Tibial artery (tissue), 4 donors: ENCODE data around the gene CELSR1.
A peak's percentile ranks its signal among the peaks of the same experiment; 100 is the strongest.

ENCODE experiments used
- DNase-seq, 2 donors: peaks; one replicate each; pipeline ENCODE4 v3.0.0-alpha.2; 2019
- H3K27ac ChIP-seq, 2 donors: fragments of 200-600 bp; sonication (generic) in 1 of 2; 1 replicate in 1 of 2; 2 replicates in 1 of 2; pipeline ENCODE4 v1.5.1; 2018 to 2019; ENCODE audit warnings: mild to moderate bottlenecking in 1 of 2
- H3K27me3 ChIP-seq, 2 donors: fragments of 200-600 bp; sonication (generic) in 1 of 2; one replicate each; pipeline versions ENCODE4 v1.5.1 to v1.6.0; 2016 to 2019
- H3K36me3 ChIP-seq, 3 donors: fragments of 200-600 bp; sonication (generic) in 2 of 3; one replicate each; pipeline ENCODE4 v1.5.1; 2016 to 2019; ENCODE audit warnings: mild to moderate bottlenecking in 2 of 3
- H3K4me1 ChIP-seq, 4 donors: fragments of 200-600 bp; sonication (generic) in 2 of 4; 1 replicate in 3 of 4; 2 replicates in 1 of 4; pipeline ENCODE4 v1.5.1; 2016 to 2019
- H3K4me3 ChIP-seq, 2 donors: fragments of 200-600 bp; sonication (generic) in 1 of 2; 1 replicate in 1 of 2; 2 replicates in 1 of 2; pipeline ENCODE4 v1.5.1; 2018 to 2019; ENCODE audit warnings: mild to moderate bottlenecking in 2 of 2
- H3K9me3 ChIP-seq, 3 donors: fragments of 200-600 bp; sonication (generic) in 1 of 3; one replicate each; pipeline ENCODE4 v1.5.1; 2016 to 2019
- CTCF ChIP-seq, 2 experiments: fragments of 200-600 bp in 1 of 2; fragments of 450-650 bp in 1 of 2; IDR thresholded peaks; one replicate each; pipeline ENCODE4 v1.5.1; 2017 to 2019; ENCODE audit warnings: antibody characterized with exemption in 2 of 2, mild to moderate bottlenecking in 1 of 2, moderate library complexity in 1 of 2
- intact Hi-C: fragments of 100-400 bp; cut with DNase I; formaldehyde crosslinking; loops from one replicate; pipeline ENCODE4 v1.15.0; 2023; ENCODE audit warnings: low total_unique reads

CELSR1 gene

GRCh38 chr22:46380069-46380468 lies 157.4 kb downstream of the CELSR1 start:
- TF ChIP-seq CTCF (IDR thresholded peaks at IDR 0.05), result no peak
- peaks cover 0 to 22% of the 10 kb centered on the region in 2 donors for H3K27me3 ChIP-seq
- no peaks in the 10 kb centered on the region for H3K4me1 ChIP-seq
- H3K4me3 ChIP-seq, result no peak overlapping the region
- no peak overlapping the region for H3K27ac ChIP-seq
- DNase-seq, result peak in 1 of 2 donors; percentile 48
- peaks cover 0 to 4% (median 3%) of the 10 kb centered on the region in 3 donors for H3K9me3 ChIP-seq
- peaks cover 0 to 20% (median 0%) of the 10 kb centered on the region in 3 donors for H3K36me3 ChIP-seq
- intact Hi-C loops, result no loop called here

- Histone ChIP-seq H3K9me3 (peaks cover 0 to 4% (median 3%) of the 10 kb centered on the region in 3 donors), H3K4me3 (no peak overlapping the region), H3K36me3 (peaks cover 0 to 20% (median 0%) of the 10 kb centered on the region in 3 donors), H3K4me1 (no peaks in the 10 kb centered on the region), H3K27ac (no peak overlapping the region), H3K27me3 (peaks cover 0 to 22% of the 10 kb centered on the region in 2 donors)
- no peak for DNase-seq
- intact Hi-C loops, result no loop called here
- no peak for TF ChIP-seq CTCF (IDR thresholded peaks at IDR 0.05)
These were observed 158.1 kb downstream of the CELSR1 start for GRCh38 chr22:46379066-46379930.

- no peak for DNase-seq
- H3K9me3 ChIP-seq, result peaks cover 0 to 4% (median 3%) of the 10 kb centered on the region in 3 donors
- intact Hi-C loops, result no loop called here
- peaks cover 0 to 20% (median 0%) of the 10 kb centered on the region in 3 donors for H3K36me3 ChIP-seq
- no peaks in the 10 kb centered on the region for H3K4me1 ChIP-seq
- no peak overlapping the region for H3K27ac ChIP-seq
- peaks cover 0 to 22% of the 10 kb centered on the region in 2 donors for H3K27me3 ChIP-seq
- no peak overlapping the region for H3K4me3 ChIP-seq
- TF ChIP-seq CTCF (IDR thresholded peaks at IDR 0.05), result no peak
These were observed 158.9 kb downstream of the CELSR1 start for GRCh38 chr22:46378426-46379065.

GRCh38 chr22:46377525-46378425 lies 159.6 kb downstream of the CELSR1 start:
- Histone ChIP-seq H3K4me3 (no peak overlapping the region), H3K27ac (no peak overlapping the region), H3K4me1 (no peaks in the 10 kb centered on the region), H3K36me3 (peaks cover 0 to 23% (median 0%) of the 10 kb centered on the region in 3 donors), H3K9me3 (peaks cover 0 to 4% (median 3%) of the 10 kb centered on the region in 3 donors), H3K27me3 (peaks cover 0 to 28% of the 10 kb centered on the region in 2 donors)
- intact Hi-C loops, result no loop called here
- no peak for DNase-seq
- no peak for TF ChIP-seq CTCF (IDR thresholded peaks at IDR 0.05)

GRCh38 chr22:46376908-46377524 lies 160.4 kb downstream of the CELSR1 start:
- H3K36me3 ChIP-seq, result peaks cover 0 to 25% (median 0%) of the 10 kb centered on the region in 3 donors
- H3K4me1 ChIP-seq, result no peaks in the 10 kb centered on the region
- TF ChIP-seq CTCF (IDR thresholded peaks at IDR 0.05), result no peak
- no peak overlapping the region for H3K27ac ChIP-seq
- H3K4me3 ChIP-seq, result no peak overlapping the region
- no peak for DNase-seq
- intact Hi-C loops, result no loop called here
- peaks cover 0 to 4% (median 3%) of the 10 kb centered on the region in 3 donors for H3K9me3 ChIP-seq
- peaks cover 0 to 31% of the 10 kb centered on the region in 2 donors for H3K27me3 ChIP-seq
